ENCODE data around the gene SPATA13.
"Not testable (repeated sequence)": the region's sequence is repeated elsewhere in the genome, so short reads cannot be mapped to it uniquely, and the experiment has no call there.

The SPATA13 gene

GRCh38 chr13:24348797-24349515, 188.4 kb downstream of the SPATA13 start:
- ATAC-seq: no peak
- no peak for TF ChIP-seq RARB (CRISPR knock-in tag; IDR thresholded peaks at IDR 0.05)
- no peak for TF ChIP-seq PATZ1 (CRISPR knock-in tag; IDR thresholded peaks at IDR 0.05; ENCODE audit: borderline replicate concordance)
- no peak for TF ChIP-seq TOX (CRISPR knock-in tag; IDR thresholded peaks at IDR 0.05; ENCODE audit: borderline replicate concordance)

DNA sequence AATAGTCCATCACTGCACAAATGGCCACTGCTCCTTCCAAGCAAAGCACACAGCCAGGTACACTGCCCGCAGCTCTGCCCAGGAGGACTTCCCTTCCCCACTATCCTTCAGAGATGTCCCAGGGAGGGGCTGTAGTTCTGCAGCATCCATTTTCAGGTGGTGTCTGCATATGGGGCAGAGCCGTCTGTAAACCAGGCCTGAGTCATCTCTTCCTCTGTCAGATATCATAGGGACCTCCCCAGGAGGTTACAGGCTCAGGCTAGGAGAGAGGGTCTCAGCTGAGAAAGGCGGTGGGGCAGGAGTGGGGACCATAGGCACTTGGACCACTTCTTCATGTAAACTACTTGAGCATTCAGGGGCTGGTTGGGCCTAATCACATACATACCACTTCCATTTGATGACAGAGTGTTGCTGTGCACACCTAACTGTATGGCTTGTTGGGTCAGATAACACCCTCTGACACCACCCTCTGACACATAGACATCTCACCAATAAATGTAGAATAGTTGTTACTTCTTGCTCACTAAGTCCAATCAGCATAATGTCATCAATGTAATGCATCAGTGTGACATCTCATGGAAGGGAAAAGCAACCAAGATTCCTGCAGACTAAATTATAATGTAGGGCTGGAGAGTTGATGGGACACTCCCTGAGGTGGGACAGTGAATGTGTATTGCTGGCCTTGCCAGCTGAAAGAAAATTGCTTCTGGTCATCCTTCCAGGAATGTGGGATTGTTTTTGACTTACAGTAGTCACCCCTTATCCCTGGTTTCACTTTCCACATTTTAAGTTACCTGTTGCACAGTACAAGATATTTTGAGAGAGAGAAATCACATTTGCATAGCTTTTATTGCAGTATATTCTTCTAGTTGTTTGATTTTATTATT, 189.5 kb downstream of the SPATA13 start:
- ATAC-seq: not testable (repeated sequence)

- ATAC-seq: no peak
Observed at GRCh38 chr13:24351423-24351822, 190.9 kb downstream of the SPATA13 start.

DNA sequence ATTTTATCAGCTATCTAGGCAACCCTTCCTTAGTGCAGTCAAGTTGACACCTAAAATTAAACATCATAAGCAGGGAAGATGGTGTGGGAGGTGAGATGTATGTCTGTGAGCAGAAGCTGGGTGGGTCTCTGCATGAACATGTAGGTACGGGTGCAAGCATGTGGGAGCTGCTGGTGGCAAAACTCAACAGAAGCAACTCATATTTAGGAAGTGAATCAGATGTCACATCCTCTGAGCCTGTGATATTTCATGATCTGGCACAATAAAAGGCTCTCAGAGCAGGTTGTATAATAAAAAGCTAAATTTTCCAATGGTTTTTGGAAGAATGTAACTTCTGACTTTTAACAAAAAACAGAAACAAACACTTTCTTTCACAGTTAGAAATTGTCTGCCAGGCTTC, 193.2 kb downstream of the SPATA13 start:
- ATAC-seq: no peak
- TF ChIP-seq SNAI2 (CRISPR knock-in tag; IDR thresholded peaks at IDR 0.05) (no peak), TOX (CRISPR knock-in tag; IDR thresholded peaks at IDR 0.05; ENCODE audit: borderline replicate concordance) (no peak), ESRRG (CRISPR knock-in tag; IDR thresholded peaks at IDR 0.05) (no peak), TCF4 (CRISPR knock-in tag; IDR thresholded peaks at IDR 0.05; ENCODE audit: borderline replicate concordance) (no peak), CSRNP3 (CRISPR knock-in tag; IDR thresholded peaks at IDR 0.05) (no peak), ZNF70 (CRISPR knock-in tag; IDR thresholded peaks at IDR 0.05) (no peak), PATZ1 (CRISPR knock-in tag; IDR thresholded peaks at IDR 0.05; ENCODE audit: borderline replicate concordance) (no peak), ZNF8 (CRISPR knock-in tag; IDR thresholded peaks at IDR 0.05) (no peak), CSDC2 (CRISPR knock-in tag; IDR thresholded peaks at IDR 0.05) (no peak), ZFP3 (CRISPR knock-in tag; IDR thresholded peaks at IDR 0.05) (no peak), GLIS3 (CRISPR knock-in tag; IDR thresholded peaks at IDR 0.05) (no peak), ZFP30 (CRISPR knock-in tag; IDR thresholded peaks at IDR 0.05) (no peak), PPARA (CRISPR knock-in tag; IDR thresholded peaks at IDR 0.05; ENCODE audit: borderline replicate concordance) (no peak), ISL1 (CRISPR knock-in tag; IDR thresholded peaks at IDR 0.05) (no peak), RARB (CRISPR knock-in tag; IDR thresholded peaks at IDR 0.05) (no peak), ZC3H10 (CRISPR knock-in tag; IDR thresholded peaks at IDR 0.05) (no peak)
- TF ChIP-seq, protein P1, sequence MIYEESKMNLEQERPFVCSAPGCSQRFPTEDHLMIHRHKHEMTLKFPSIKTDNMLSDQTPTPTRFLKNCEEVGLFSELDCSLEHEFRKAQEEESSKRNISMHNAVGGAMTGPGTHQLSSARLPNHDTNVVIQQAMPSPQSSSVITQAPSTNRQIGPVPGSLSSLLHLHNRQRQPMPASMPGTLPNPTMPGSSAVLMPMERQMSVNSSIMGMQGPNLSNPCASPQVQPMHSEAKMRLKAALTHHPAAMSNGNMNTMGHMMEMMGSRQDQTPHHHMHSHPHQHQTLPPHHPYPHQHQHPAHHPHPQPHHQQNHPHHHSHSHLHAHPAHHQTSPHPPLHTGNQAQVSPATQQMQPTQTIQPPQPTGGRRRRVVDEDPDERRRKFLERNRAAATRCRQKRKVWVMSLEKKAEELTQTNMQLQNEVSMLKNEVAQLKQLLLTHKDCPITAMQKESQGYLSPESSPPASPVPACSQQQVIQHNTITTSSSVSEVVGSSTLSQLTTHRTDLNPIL (CRISPR knock-in tag; IDR thresholded peaks at IDR 0.05; ENCODE audit: low read depth): no peak
- TF ChIP-seq, protein P2, sequence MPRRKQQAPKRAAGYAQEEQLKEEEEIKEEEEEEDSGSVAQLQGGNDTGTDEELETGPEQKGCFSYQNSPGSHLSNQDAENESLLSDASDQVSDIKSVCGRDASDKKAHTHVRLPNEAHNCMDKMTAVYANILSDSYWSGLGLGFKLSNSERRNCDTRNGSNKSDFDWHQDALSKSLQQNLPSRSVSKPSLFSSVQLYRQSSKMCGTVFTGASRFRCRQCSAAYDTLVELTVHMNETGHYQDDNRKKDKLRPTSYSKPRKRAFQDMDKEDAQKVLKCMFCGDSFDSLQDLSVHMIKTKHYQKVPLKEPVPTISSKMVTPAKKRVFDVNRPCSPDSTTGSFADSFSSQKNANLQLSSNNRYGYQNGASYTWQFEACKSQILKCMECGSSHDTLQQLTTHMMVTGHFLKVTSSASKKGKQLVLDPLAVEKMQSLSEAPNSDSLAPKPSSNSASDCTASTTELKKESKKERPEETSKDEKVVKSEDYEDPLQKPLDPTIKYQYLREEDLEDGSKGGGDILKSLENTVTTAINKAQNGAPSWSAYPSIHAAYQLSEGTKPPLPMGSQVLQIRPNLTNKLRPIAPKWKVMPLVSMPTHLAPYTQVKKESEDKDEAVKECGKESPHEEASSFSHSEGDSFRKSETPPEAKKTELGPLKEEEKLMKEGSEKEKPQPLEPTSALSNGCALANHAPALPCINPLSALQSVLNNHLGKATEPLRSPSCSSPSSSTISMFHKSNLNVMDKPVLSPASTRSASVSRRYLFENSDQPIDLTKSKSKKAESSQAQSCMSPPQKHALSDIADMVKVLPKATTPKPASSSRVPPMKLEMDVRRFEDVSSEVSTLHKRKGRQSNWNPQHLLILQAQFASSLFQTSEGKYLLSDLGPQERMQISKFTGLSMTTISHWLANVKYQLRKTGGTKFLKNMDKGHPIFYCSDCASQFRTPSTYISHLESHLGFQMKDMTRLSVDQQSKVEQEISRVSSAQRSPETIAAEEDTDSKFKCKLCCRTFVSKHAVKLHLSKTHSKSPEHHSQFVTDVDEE (CRISPR knock-in tag; IDR thresholded peaks at IDR 0.05): no peak

More at GRCh38 chr13:24351423-24351822, 190.9 kb downstream of the SPATA13 start:
- TF ChIP-seq GLIS3 (CRISPR knock-in tag; IDR thresholded peaks at IDR 0.05): no peak
- TF ChIP-seq SNAI2 (CRISPR knock-in tag; IDR thresholded peaks at IDR 0.05): no peak
- no peak for TF ChIP-seq ESRRG (CRISPR knock-in tag; IDR thresholded peaks at IDR 0.05)
- TF ChIP-seq ISL1 (CRISPR knock-in tag; IDR thresholded peaks at IDR 0.05): no peak
- TF ChIP-seq, protein P2 (CRISPR knock-in tag; IDR thresholded peaks at IDR 0.05): no peak
- no peak for TF ChIP-seq TCF4 (CRISPR knock-in tag; IDR thresholded peaks at IDR 0.05; ENCODE audit: borderline replicate concordance)
- no peak for TF ChIP-seq OSR1 (CRISPR knock-in tag; IDR thresholded peaks at IDR 0.05)
- no peak for TF ChIP-seq ZC3H10 (CRISPR knock-in tag; IDR thresholded peaks at IDR 0.05)
- no peak for TF ChIP-seq ZNF565 (CRISPR knock-in tag; conservative IDR thresholded peaks at IDR 0.05; ENCODE audit: low read depth)
- no peak for TF ChIP-seq CSDC2 (CRISPR knock-in tag; IDR thresholded peaks at IDR 0.05)

All from SK-N-SH treated with all-trans-retinoic acid at 6 μM for 48 hours (cell line).